ENCODE results near the gene ARHGAP42.

GRCh38 chr11:100835854-100836253 is 148.8 kb downstream of the ARHGAP42 start:
- TF ChIP-seq POLR2A (IDR thresholded peaks at IDR 0.05; ENCODE audit: low read depth): no peak
- TF ChIP-seq CTCF (IDR thresholded peaks at IDR 0.05): no peak
- no peak for TF ChIP-seq EP300 (IDR thresholded peaks at IDR 0.05)
